Measurements from ENCODE around the gene TEX55. TPM values are rescaled to one million over a fixed set of nuclear protein-coding genes. Genes with fewer than 3 reads are reported as not detected.

TEX55 gene
- total and polyA plus RNA-seq, 9 of the 15 experiments (the other 6 are each of a cell fraction or from before 2014, with no cell fraction given) = not detected

- CTCF ChIA-PET (ENCODE audit: low intra/inter-chr PET ratio) = no interaction called here
- Histone ChIP-seq H4K20me1 (replicated peaks; ENCODE audit: control insufficient read depth, insufficient read depth, low read length) (no peaks in the 10 kb centered on the region), H3K27ac (ENCODE audit: extremely low read depth, low read depth, low read length) (no peak overlapping the region), H3K36me3 (ENCODE audit: control insufficient read depth, insufficient read depth, low read length) (no peaks in the 10 kb centered on the region), H3K4me2 (ENCODE audit: insufficient read depth, low read length) (no peak overlapping the region), H3K79me2 (ENCODE audit: control insufficient read depth, insufficient read depth, low read length) (no peaks in the 10 kb centered on the region), H2AFZ (ENCODE audit: low read depth, low read length) (no peak overlapping the region), H3K4me1 (replicated peaks in 1 of 2; ENCODE audit: control insufficient read depth in 2 of 2, insufficient read depth in 2 of 2, low read length in 2 of 2) (no peaks in the 10 kb centered on the region), H3K4me3 (no peak overlapping the region), H3K27me3 (ENCODE audit: control insufficient read depth in 2 of 2, insufficient read depth in 2 of 2, low read length in 2 of 2) (no peaks in the 10 kb centered on the region), H3K9me1 (ENCODE audit: control insufficient read depth, insufficient read depth, low read length) (no peaks in the 10 kb centered on the region), H3K9me3 (replicated peaks; ENCODE audit: control insufficient read depth, insufficient read depth, low read depth, low read length) (no peaks in the 10 kb centered on the region), H3K9ac (ENCODE audit: insufficient read depth in 1 of 2, low read depth in 2 of 2, low read length in 2 of 2) (no peak overlapping the region)
- in situ Hi-C loops (cut with MboI) (no loop called here), intact Hi-C loops (cut with micrococcal nuclease) (no loop called here)
- FAIRE-seq (no peak), DNase-seq (ENCODE audit: extremely low read depth in 1 of 4, low spot score in 3 of 4) (no peak), ATAC-seq (no peak)
- TF ChIP-seq L3MBTL2 (IDR thresholded peaks at IDR 0.05) (no peak), XRCC5 (IDR thresholded peaks at IDR 0.05; ENCODE audit: low read depth, low read length) (no peak), HMBOX1 (IDR thresholded peaks at IDR 0.05) (no peak), ZFP91 (CRISPR knock-in tag; IDR thresholded peaks at IDR 0.05) (no peak), HMGN3 (IDR thresholded peaks at IDR 0.05; ENCODE audit: borderline replicate concordance, extremely low read depth, insufficient read length, low read depth, low read length) (no peak), MXD1 (CRISPR knock-in tag; IDR thresholded peaks at IDR 0.05; ENCODE audit: borderline replicate concordance, poor library complexity, severe bottlenecking) (no peak), ELF2 (CRISPR knock-in tag; IDR thresholded peaks at IDR 0.05) (no peak), SMAD1 (IDR thresholded peaks at IDR 0.05; ENCODE audit: low read depth, low read length, partially characterized antibody) (no peak), ZNF511 (CRISPR knock-in tag; IDR thresholded peaks at IDR 0.05) (no peak), E2F5 (CRISPR knock-in tag; IDR thresholded peaks at IDR 0.05) (no peak)
- no TSS peak for BruUV-seq (replicated peaks)
- WGBS (ENCODE audit: insufficient coverage, low coverage, missing lambda C conversion rate) = 6% methylated on average over 2 of the region's 2 CpGs
- POLR2A ChIA-PET = no interaction called here
Measured at GRCh38 chr3:119120480-119120879, 25.5 kb upstream of the TEX55 start.
